ENCODE data around the gene DHX35.

Gene DHX35

GRCh38 chr20:39067526-39068216, 105.5 kb downstream of the DHX35 start:
- Histone ChIP-seq H3K4me3 (ENCODE audit: insufficient read depth in 1 of 2, low read depth in 1 of 2, low read length in 2 of 2) (no peak overlapping the region), H3K18ac (ENCODE audit: low read depth in 1 of 2, low read length in 2 of 2) (no peak overlapping the region), H3K14ac (ENCODE audit: low read length in 2 of 2) (no peak overlapping the region), H2BK5ac (ENCODE audit: low read depth, low read length, poor library complexity, severe bottlenecking) (no peak overlapping the region), H3K79me1 (replicated peaks; ENCODE audit: low read length, poor library complexity, severe bottlenecking) (no peaks in the 10 kb centered on the region), H3K4me1 (ENCODE audit: control insufficient read depth, insufficient read depth, low read depth, low read length) (peaks cover 2% of the 10 kb centered on the region), H2AK5ac (ENCODE audit: low read length, severe bottlenecking) (no peak overlapping the region), H3K9ac (ENCODE audit: low read length) (no peak overlapping the region), H2BK15ac (ENCODE audit: low read depth, poor library complexity, severe bottlenecking) (no peak overlapping the region), H3K36me3 (ENCODE audit: control insufficient read depth in 1 of 2, insufficient read depth in 2 of 2, low read depth in 1 of 2, low read length in 2 of 2) (no peaks in the 10 kb centered on the region), H2AFZ (ENCODE audit: low read depth, low read length) (no peak overlapping the region), H3K27me3 (ENCODE audit: control insufficient read depth in 1 of 2, insufficient read depth in 1 of 2, low read length in 2 of 2) (peaks cover 11 to 18% of the 10 kb centered on the region in 2 experiments), H4K8ac (ENCODE audit: low read length) (no peak overlapping the region), H3K4me2 (ENCODE audit: low read length, poor library complexity, severe bottlenecking) (no peak overlapping the region), H3K27ac (ENCODE audit: low read length, poor library complexity, severe bottlenecking) (no peak overlapping the region), H2BK120ac (ENCODE audit: low read depth, low read length) (no peak overlapping the region), H4K91ac (ENCODE audit: low read length) (no peak overlapping the region), H3K23ac (ENCODE audit: low read length in 2 of 2) (no peak overlapping the region), H3K9me3 (ENCODE audit: control insufficient read depth, low read length) (peaks cover 17% of the 10 kb centered on the region), H2BK12ac (ENCODE audit: low read length in 2 of 2) (no peak overlapping the region), H3K4ac (ENCODE audit: low read depth in 1 of 2, low read length in 2 of 2) (no peak overlapping the region)
- peak; percentile 56 for DNase-seq
- 63% methylated on average over 1 of the region's 5 CpGs for WGBS

GRCh38 chr20:39069976-39070375, 107.8 kb downstream of the DHX35 start:
- H3K27ac ChIP-seq (ENCODE audit: low read length, poor library complexity, severe bottlenecking), result no peak overlapping the region
- no peak overlapping the region for H3K4me3 ChIP-seq (ENCODE audit: insufficient read depth in 1 of 2, low read depth in 1 of 2, low read length in 2 of 2)
- peaks cover 2% of the 10 kb centered on the region for H3K4me1 ChIP-seq (ENCODE audit: control insufficient read depth, insufficient read depth, low read depth, low read length)
- H2BK5ac ChIP-seq (ENCODE audit: low read depth, low read length, poor library complexity, severe bottlenecking), result no peak overlapping the region
- no peak overlapping the region for H3K9ac ChIP-seq (ENCODE audit: low read length)
- H3K27me3 ChIP-seq (ENCODE audit: control insufficient read depth in 1 of 2, insufficient read depth in 1 of 2, low read length in 2 of 2), result peaks cover 11 to 12% of the 10 kb centered on the region in 2 experiments
- no peak overlapping the region for H3K14ac ChIP-seq (ENCODE audit: low read length in 2 of 2)
- DNase-seq, result no peak
- H4K8ac ChIP-seq (ENCODE audit: low read length), result no peak overlapping the region
- H2AK5ac ChIP-seq (ENCODE audit: low read length, severe bottlenecking), result no peak overlapping the region
- no peak overlapping the region for H4K91ac ChIP-seq (ENCODE audit: low read length)
- H3K4ac ChIP-seq (ENCODE audit: low read depth in 1 of 2, low read length in 2 of 2), result no peak overlapping the region
- H2AFZ ChIP-seq (ENCODE audit: low read depth, low read length), result no peak overlapping the region
- no peaks in the 10 kb centered on the region for H3K79me1 ChIP-seq (replicated peaks; ENCODE audit: low read length, poor library complexity, severe bottlenecking)
- H3K4me2 ChIP-seq (ENCODE audit: low read length, poor library complexity, severe bottlenecking), result no peak overlapping the region
- H3K36me3 ChIP-seq (ENCODE audit: control insufficient read depth in 1 of 2, insufficient read depth in 2 of 2, low read depth in 1 of 2, low read length in 2 of 2), result no peaks in the 10 kb centered on the region
- no peak overlapping the region for H3K23ac ChIP-seq (ENCODE audit: low read length in 2 of 2)
- WGBS, result 64% methylated on average over 6 of the region's 6 CpGs
- no peak overlapping the region for H3K18ac ChIP-seq (ENCODE audit: low read depth in 1 of 2, low read length in 2 of 2)
- no peak overlapping the region for H2BK12ac ChIP-seq (ENCODE audit: low read length in 2 of 2)
- H3K9me3 ChIP-seq (ENCODE audit: control insufficient read depth, low read length), result peaks cover 17% of the 10 kb centered on the region
- no peak overlapping the region for H2BK15ac ChIP-seq (ENCODE audit: low read depth, poor library complexity, severe bottlenecking)
- no peak overlapping the region for H2BK120ac ChIP-seq (ENCODE audit: low read depth, low read length)

GRCh38 chr20:39070484-39071231, 108.5 kb downstream of the DHX35 start:
- H2AK5ac ChIP-seq (ENCODE audit: low read length, severe bottlenecking), result no peak overlapping the region
- H2AFZ ChIP-seq (ENCODE audit: low read depth, low read length), result no peak overlapping the region
- H3K23ac ChIP-seq (ENCODE audit: low read length in 2 of 2), result no peak overlapping the region
- H3K9ac ChIP-seq (ENCODE audit: low read length), result no peak overlapping the region
- no peak overlapping the region for H2BK5ac ChIP-seq (ENCODE audit: low read depth, low read length, poor library complexity, severe bottlenecking)
- peak overlapping the region in 1 of 2 experiments; percentile 31 for H3K4me3 ChIP-seq (ENCODE audit: insufficient read depth in 1 of 2, low read depth in 1 of 2, low read length in 2 of 2)
- no peak overlapping the region for H3K18ac ChIP-seq (ENCODE audit: low read depth in 1 of 2, low read length in 2 of 2)
- H3K9me3 ChIP-seq (ENCODE audit: control insufficient read depth, low read length), result peaks cover 17% of the 10 kb centered on the region
- H2BK12ac ChIP-seq (ENCODE audit: low read length in 2 of 2), result no peak overlapping the region
- no peak overlapping the region for H3K14ac ChIP-seq (ENCODE audit: low read length in 2 of 2)
- H3K27me3 ChIP-seq (ENCODE audit: control insufficient read depth in 1 of 2, insufficient read depth in 1 of 2, low read length in 2 of 2), result peaks cover 12 to 15% of the 10 kb centered on the region in 2 experiments
- no peak for DNase-seq
- no peak overlapping the region for H4K8ac ChIP-seq (ENCODE audit: low read length)
- H3K4ac ChIP-seq (ENCODE audit: low read depth in 1 of 2, low read length in 2 of 2), result no peak overlapping the region
- no peaks in the 10 kb centered on the region for H3K36me3 ChIP-seq (ENCODE audit: control insufficient read depth in 1 of 2, insufficient read depth in 2 of 2, low read depth in 1 of 2, low read length in 2 of 2)
- no peak overlapping the region for H4K91ac ChIP-seq (ENCODE audit: low read length)
- no peak overlapping the region for H3K27ac ChIP-seq (ENCODE audit: low read length, poor library complexity, severe bottlenecking)
- H3K4me2 ChIP-seq (ENCODE audit: low read length, poor library complexity, severe bottlenecking), result no peak overlapping the region
- no peaks in the 10 kb centered on the region for H3K79me1 ChIP-seq (replicated peaks; ENCODE audit: low read length, poor library complexity, severe bottlenecking)
- no peak overlapping the region for H2BK120ac ChIP-seq (ENCODE audit: low read depth, low read length)
- peaks cover 2% of the 10 kb centered on the region for H3K4me1 ChIP-seq (ENCODE audit: control insufficient read depth, insufficient read depth, low read depth, low read length)
- WGBS, result 54% methylated on average over 6 of the region's 7 CpGs
- H2BK15ac ChIP-seq (ENCODE audit: low read depth, poor library complexity, severe bottlenecking), result no peak overlapping the region

GRCh38 chr20:39072132-39072531, 110.0 kb downstream of the DHX35 start:
- H3K23ac ChIP-seq (ENCODE audit: low read length in 2 of 2), result no peak overlapping the region
- H2AK5ac ChIP-seq (ENCODE audit: low read length, severe bottlenecking), result no peak overlapping the region
- no peak overlapping the region for H3K18ac ChIP-seq (ENCODE audit: low read depth in 1 of 2, low read length in 2 of 2)
- no peak overlapping the region for H2BK120ac ChIP-seq (ENCODE audit: low read depth, low read length)
- H2BK15ac ChIP-seq (ENCODE audit: low read depth, poor library complexity, severe bottlenecking), result no peak overlapping the region
- H2BK5ac ChIP-seq (ENCODE audit: low read depth, low read length, poor library complexity, severe bottlenecking), result no peak overlapping the region
- H3K4me1 ChIP-seq (ENCODE audit: control insufficient read depth, insufficient read depth, low read depth, low read length), result peaks cover 2% of the 10 kb centered on the region
- no peak overlapping the region for H3K9ac ChIP-seq (ENCODE audit: low read length)
- H3K4me2 ChIP-seq (ENCODE audit: low read length, poor library complexity, severe bottlenecking), result no peak overlapping the region
- no peaks in the 10 kb centered on the region for H3K36me3 ChIP-seq (ENCODE audit: control insufficient read depth in 1 of 2, insufficient read depth in 2 of 2, low read depth in 1 of 2, low read length in 2 of 2)
- H3K14ac ChIP-seq (ENCODE audit: low read length in 2 of 2), result no peak overlapping the region
- no peak overlapping the region for H4K8ac ChIP-seq (ENCODE audit: low read length)
- peaks cover 16 to 24% of the 10 kb centered on the region in 2 experiments for H3K27me3 ChIP-seq (ENCODE audit: control insufficient read depth in 1 of 2, insufficient read depth in 1 of 2, low read length in 2 of 2)
- WGBS, result 87% methylated on average over 5 of the region's 11 CpGs
- no peak overlapping the region for H3K4ac ChIP-seq (ENCODE audit: low read depth in 1 of 2, low read length in 2 of 2)
- no peak overlapping the region for H4K91ac ChIP-seq (ENCODE audit: low read length)
- H3K79me1 ChIP-seq (replicated peaks; ENCODE audit: low read length, poor library complexity, severe bottlenecking), result no peaks in the 10 kb centered on the region
- H2BK12ac ChIP-seq (ENCODE audit: low read length in 2 of 2), result no peak overlapping the region
- DNase-seq, result no peak
- no peak overlapping the region for H3K4me3 ChIP-seq (ENCODE audit: insufficient read depth in 1 of 2, low read depth in 1 of 2, low read length in 2 of 2)
- H3K27ac ChIP-seq (ENCODE audit: low read length, poor library complexity, severe bottlenecking), result no peak overlapping the region
- H2AFZ ChIP-seq (ENCODE audit: low read depth, low read length), result no peak overlapping the region
- peaks cover 17% of the 10 kb centered on the region for H3K9me3 ChIP-seq (ENCODE audit: control insufficient read depth, low read length)
